HepG2 (cell line): ENCODE results near the gene SPAG7. TPM values are rescaled to one million over a fixed set of nuclear protein-coding genes. Genes with fewer than 3 reads are reported as not detected.

Experiments used
- AHR ChIP-seq: IDR thresholded peaks from 2 replicates; pipeline ENCODE4 v1.6.1; 2018; ENCODE audit warnings: missing genetic modification reagents, missing compliant biosample characterization
- ARHGAP35 ChIP-seq: sonication (generic); formaldehyde crosslinking; IDR thresholded peaks from 2 replicates; pipeline ENCODE4 v1.9.0; 2022; ENCODE audit warnings: mild to moderate bottlenecking, inconsistent platforms, moderate library complexity, missing genetic modification reagents, borderline replicate concordance
- ATF4 ChIP-seq, 2 experiments: fragments of 450-650 bp in 1 of 2; sonication (generic) in 1 of 2; formaldehyde crosslinking; IDR thresholded peaks; 2 replicates each; pipeline versions ENCODE4 v1.5.0 to v1.8.0; 2020 to 2022; ENCODE audit warnings: mild to moderate bottlenecking in 1 of 2, missing genetic modification reagents in 1 of 2
- EEA1 ChIP-seq: sonication (generic); formaldehyde crosslinking; IDR thresholded peaks from 2 replicates; pipeline ENCODE4 v1.5.1; 2020; ENCODE audit warnings: mild to moderate bottlenecking, missing genetic modification reagents, borderline replicate concordance
- GATA4 ChIP-seq: sonication (generic); IDR thresholded peaks from 2 replicates; pipeline ENCODE4 v1.6.1; 2016; ENCODE audit warnings: antibody characterized with exemption, low read depth, borderline replicate concordance
- MYNN ChIP-seq: sonication (generic); formaldehyde crosslinking; IDR thresholded peaks from 2 replicates; pipeline ENCODE4 v1.4.0; 2020; ENCODE audit warnings: mild to moderate bottlenecking, low read depth, missing genetic modification reagents
- POLR2AphosphoS2 ChIP-seq: IDR thresholded peaks from 2 replicates; pipeline ENCODE4 v1.6.1; 2011; ENCODE audit warnings: low read depth, low read length, improper control_type of control experiment
- POLR2G ChIP-seq: fragments of 200-400 bp; formaldehyde crosslinking; IDR thresholded peaks from 2 replicates; pipeline ENCODE4 v1.6.1; 2018; ENCODE audit warnings: mild to moderate bottlenecking, low read depth, low read length, moderate library complexity
- SAP130 ChIP-seq: IDR thresholded peaks from 2 replicates; pipeline ENCODE4 v1.6.1; 2016; ENCODE audit warnings: low read depth
- SP2 ChIP-seq: sonication (generic); formaldehyde crosslinking; IDR thresholded peaks from 2 replicates; pipeline ENCODE4 v1.5.1; 2020; ENCODE audit warnings: mild to moderate bottlenecking, missing genetic modification reagents
- SRSF9 ChIP-seq: fragments of 200-400 bp; formaldehyde crosslinking; IDR thresholded peaks from 2 replicates; pipeline ENCODE4 v1.6.1; 2018; ENCODE audit warnings: borderline replicate concordance, mild to moderate bottlenecking, low read depth, low read length; ENCODE audit not compliant: insufficient read depth, poor library complexity, severe bottlenecking
- U2AF2 ChIP-seq: fragments of 200-400 bp; formaldehyde crosslinking; IDR thresholded peaks from 2 replicates; pipeline ENCODE4 v1.6.1; 2017; ENCODE audit warnings: low read depth, mild to moderate bottlenecking, low read length
- ZC3H4 ChIP-seq: sonication (generic); formaldehyde crosslinking; IDR thresholded peaks from 2 replicates; pipeline ENCODE4 v1.4.0; 2020; ENCODE audit warnings: missing genetic modification reagents, borderline replicate concordance
- ZNF33A ChIP-seq: sonication (generic); formaldehyde crosslinking; IDR thresholded peaks from 2 replicates; pipeline ENCODE4 v1.5.1; 2020; ENCODE audit warnings: missing genetic modification reagents, mild to moderate bottlenecking, moderate library complexity, borderline replicate concordance
- ZSCAN21 ChIP-seq: sonication (generic); formaldehyde crosslinking; IDR thresholded peaks from 2 replicates; pipeline ENCODE4 v1.8.0; 2022; ENCODE audit warnings: mild to moderate bottlenecking, missing genetic modification reagents, moderate library complexity, borderline replicate concordance
- ZSCAN30 ChIP-seq: sonication (generic); formaldehyde crosslinking; IDR thresholded peaks from 2 replicates; pipeline ENCODE4 v1.5.0; 2020; ENCODE audit warnings: mild to moderate bottlenecking, missing genetic modification reagents
- polyA plus RNA-seq, 8 experiments: library from polyadenylated mRNA; depleted of rRNA in 3 of 8; stranded (reverse) in 7 of 8; unstranded in 1 of 8; fragments of >200 nt; fragmentation: Illumina TruSeq in 4 of 8; extraction: Trizol in 4 of 8; gene quantifications; 2 replicates each; pipeline versions ENCODE4 v1.2.1 to v1.2.3, GENCODE V29; 2011 to 2016; ENCODE audit warnings: low read depth in 4 of 8, missing spikeins in 1 of 8, mixed read lengths in 1 of 8; ENCODE audit not compliant: insufficient read depth in 1 of 8
- total RNA-seq, 5 experiments: library from RNA; depleted of rRNA; stranded (reverse); fragments of >200 nt; fragmentation: Illumina TruSeq; extraction: Trizol; gene quantifications; 2 replicates each; pipeline ENCODE4 v1.2.3, GENCODE V29; 2016; ENCODE audit warnings: low read depth in 1 of 5
- TF ChIP-seq, protein P1 (sequence below): sonication (generic); formaldehyde crosslinking; conservative IDR thresholded peaks from 2 replicates; pipeline ENCODE4 v1.4.0; 2020; ENCODE audit warnings: missing genetic modification reagents
- TF ChIP-seq, protein P2 (sequence below): sonication (generic); formaldehyde crosslinking; IDR thresholded peaks from 2 replicates; pipeline ENCODE4 v1.8.0; 2023; ENCODE audit warnings: mild to moderate bottlenecking, missing genetic modification reagents
- TF ChIP-seq, protein P3 (sequence below): sonication (generic); formaldehyde crosslinking; IDR thresholded peaks from 2 replicates; pipeline ENCODE4 v1.5.0; 2020; ENCODE audit warnings: mild to moderate bottlenecking, missing genetic modification reagents
- TF ChIP-seq, protein P4 (sequence below): sonication (generic); formaldehyde crosslinking; IDR thresholded peaks from 2 replicates; pipeline ENCODE4 v1.4.0; 2020; ENCODE audit warnings: missing genetic modification reagents, mild to moderate bottlenecking, borderline replicate concordance

Gene SPAG7
- total and polyA plus RNA-seq, 2 of the 13 experiments (the other 11 are each of a cell fraction or from before 2014, with no cell fraction given) = 51.0 to 59.0 TPM

- 0 out of 2 replicates have a peak, but pooled peaks have one; percentile 64 for TF ChIP-seq POLR2AphosphoS2
- no peak for TF ChIP-seq ZNF33A
- TF ChIP-seq ZC3H4 (CRISPR knock-in tag) = 0 out of 2 replicates have a peak, but pooled peaks have one; percentile 49
- peak; percentile 41; the same call in 1 of the 2 replicates for TF ChIP-seq GATA4
- no peak for TF ChIP-seq ZSCAN30
- TF ChIP-seq, protein P1, sequence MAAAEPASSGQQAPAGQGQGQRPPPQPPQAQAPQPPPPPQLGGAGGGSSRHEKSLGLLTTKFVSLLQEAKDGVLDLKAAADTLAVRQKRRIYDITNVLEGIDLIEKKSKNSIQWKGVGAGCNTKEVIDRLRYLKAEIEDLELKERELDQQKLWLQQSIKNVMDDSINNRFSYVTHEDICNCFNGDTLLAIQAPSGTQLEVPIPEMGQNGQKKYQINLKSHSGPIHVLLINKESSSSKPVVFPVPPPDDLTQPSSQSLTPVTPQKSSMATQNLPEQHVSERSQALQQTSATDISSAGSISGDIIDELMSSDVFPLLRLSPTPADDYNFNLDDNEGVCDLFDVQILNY = no peak
- peak in 1 of 2 experiments; percentile 38; a peak in 1 of 4 replicates for TF ChIP-seq ATF4 (CRISPR knock-in tag; IDR thresholded peaks at IDR 0.05)
- no peak for TF ChIP-seq ZSCAN21
- TF ChIP-seq AHR (CRISPR knock-in tag) = no peak
- no peak for TF ChIP-seq SP2 (CRISPR knock-in tag)
- TF ChIP-seq U2AF2 = no peak
- TF ChIP-seq, protein P2, sequence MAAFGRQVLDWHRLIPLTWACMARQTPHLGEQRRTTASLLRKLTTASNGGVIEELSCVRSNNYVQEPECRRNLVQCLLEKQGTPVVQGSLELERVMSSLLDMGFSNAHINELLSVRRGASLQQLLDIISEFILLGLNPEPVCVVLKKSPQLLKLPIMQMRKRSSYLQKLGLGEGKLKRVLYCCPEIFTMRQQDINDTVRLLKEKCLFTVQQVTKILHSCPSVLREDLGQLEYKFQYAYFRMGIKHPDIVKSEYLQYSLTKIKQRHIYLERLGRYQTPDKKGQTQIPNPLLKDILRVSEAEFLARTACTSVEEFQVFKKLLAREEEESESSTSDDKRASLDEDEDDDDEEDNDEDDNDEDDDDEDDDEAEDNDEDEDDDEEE (CRISPR knock-in tag) = no peak
- no peak for TF ChIP-seq ARHGAP35 (CRISPR knock-in tag)
- peak; percentile 53 for TF ChIP-seq POLR2G
- TF ChIP-seq, protein P3, sequence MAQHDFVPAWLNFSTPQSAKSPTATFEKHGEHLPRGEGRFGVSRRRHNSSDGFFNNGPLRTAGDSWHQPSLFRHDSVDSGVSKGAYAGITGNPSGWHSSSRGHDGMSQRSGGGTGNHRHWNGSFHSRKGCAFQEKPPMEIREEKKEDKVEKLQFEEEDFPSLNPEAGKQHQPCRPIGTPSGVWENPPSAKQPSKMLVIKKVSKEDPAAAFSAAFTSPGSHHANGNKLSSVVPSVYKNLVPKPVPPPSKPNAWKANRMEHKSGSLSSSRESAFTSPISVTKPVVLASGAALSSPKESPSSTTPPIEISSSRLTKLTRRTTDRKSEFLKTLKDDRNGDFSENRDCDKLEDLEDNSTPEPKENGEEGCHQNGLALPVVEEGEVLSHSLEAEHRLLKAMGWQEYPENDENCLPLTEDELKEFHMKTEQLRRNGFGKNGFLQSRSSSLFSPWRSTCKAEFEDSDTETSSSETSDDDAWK (CRISPR knock-in tag) = no peak
- no peak for TF ChIP-seq EEA1 (CRISPR knock-in tag)
- TF ChIP-seq, protein P4, sequence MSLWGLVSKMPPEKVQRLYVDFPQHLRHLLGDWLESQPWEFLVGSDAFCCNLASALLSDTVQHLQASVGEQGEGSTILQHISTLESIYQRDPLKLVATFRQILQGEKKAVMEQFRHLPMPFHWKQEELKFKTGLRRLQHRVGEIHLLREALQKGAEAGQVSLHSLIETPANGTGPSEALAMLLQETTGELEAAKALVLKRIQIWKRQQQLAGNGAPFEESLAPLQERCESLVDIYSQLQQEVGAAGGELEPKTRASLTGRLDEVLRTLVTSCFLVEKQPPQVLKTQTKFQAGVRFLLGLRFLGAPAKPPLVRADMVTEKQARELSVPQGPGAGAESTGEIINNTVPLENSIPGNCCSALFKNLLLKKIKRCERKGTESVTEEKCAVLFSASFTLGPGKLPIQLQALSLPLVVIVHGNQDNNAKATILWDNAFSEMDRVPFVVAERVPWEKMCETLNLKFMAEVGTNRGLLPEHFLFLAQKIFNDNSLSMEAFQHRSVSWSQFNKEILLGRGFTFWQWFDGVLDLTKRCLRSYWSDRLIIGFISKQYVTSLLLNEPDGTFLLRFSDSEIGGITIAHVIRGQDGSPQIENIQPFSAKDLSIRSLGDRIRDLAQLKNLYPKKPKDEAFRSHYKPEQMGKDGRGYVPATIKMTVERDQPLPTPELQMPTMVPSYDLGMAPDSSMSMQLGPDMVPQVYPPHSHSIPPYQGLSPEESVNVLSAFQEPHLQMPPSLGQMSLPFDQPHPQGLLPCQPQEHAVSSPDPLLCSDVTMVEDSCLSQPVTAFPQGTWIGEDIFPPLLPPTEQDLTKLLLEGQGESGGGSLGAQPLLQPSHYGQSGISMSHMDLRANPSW (CRISPR knock-in tag) = no peak
- TF ChIP-seq MYNN (CRISPR knock-in tag) = no peak
- no peak for TF ChIP-seq SRSF9
- TF ChIP-seq SAP130 (CRISPR knock-in tag) = peak; percentile 61
Observed at GRCh38 chr17:4945176-4945943, 22.3 kb downstream of the SPAG7 start (continued).
